K562 (cell line): ENCODE data around the gene WDR18. TPM values are rescaled to one million over a fixed set of nuclear protein-coding genes. Genes with fewer than 3 reads are reported as not detected.

Source experiments
- BACH1 ChIP-seq: fragments of 200-800 bp; sonication (Bioruptor generic); IDR thresholded peaks from 2 replicates; pipeline ENCODE4 v1.6.1; 2016; ENCODE audit warnings: missing genetic modification characterization, missing compliant biosample characterization
- CHD2 ChIP-seq: IDR thresholded peaks from 2 replicates; pipeline ENCODE4 v1.6.1; 2011; ENCODE audit warnings: low read depth, low read length
- EZH2 ChIP-seq: IDR thresholded peaks from 2 replicates; pipeline ENCODE4 v1.6.1; 2012; ENCODE audit warnings: low read depth, mild to moderate bottlenecking, inconsistent platforms, low read length, borderline replicate concordance
- FIP1L1 ChIP-seq: fragments of 200-400 bp; formaldehyde crosslinking; IDR thresholded peaks from 2 replicates; pipeline ENCODE4 v1.6.1; 2018; ENCODE audit warnings: mild to moderate bottlenecking, low read depth, low read length; ENCODE audit not compliant: poor library complexity, severe bottlenecking
- FOS ChIP-seq: IDR thresholded peaks from 3 replicates; pipeline ENCODE4 v1.6.1; 2011; ENCODE audit not compliant: insufficient read length; ENCODE audit errors: extremely low read depth
- FOXM1 ChIP-seq, 2 experiments: fragments of 450-650 bp in 1 of 2; sonication (generic) in 1 of 2; formaldehyde crosslinking in 1 of 2; IDR thresholded peaks; 2 replicates each; pipeline versions ENCODE4 v1.6.1 to v1.9.0; 2017 to 2022; ENCODE audit warnings: low read depth in 2 of 2, mild to moderate bottlenecking in 2 of 2, missing genetic modification reagents in 1 of 2, moderate library complexity in 1 of 2
- HIVEP1 ChIP-seq: fragments of 250-450 bp; sonication (Bioruptor Pico); IDR thresholded peaks from 2 replicates; pipeline ENCODE4 v1.4.0; 2020; ENCODE audit warnings: mild to moderate bottlenecking
- NFE2 ChIP-seq: IDR thresholded peaks from 2 replicates; pipeline ENCODE4 v1.6.1; 2014; ENCODE audit warnings: antibody characterized with exemption, low read depth
- PTRF ChIP-seq: fragments of 450-650 bp; IDR thresholded peaks from 2 replicates; pipeline ENCODE4 v1.6.1; 2016; ENCODE audit warnings: mild to moderate bottlenecking, missing genetic modification characterization, missing compliant biosample characterization
- SOX6 ChIP-seq: fragments of 450-650 bp; IDR thresholded peaks from 2 replicates; pipeline ENCODE4 v1.6.1; 2014; ENCODE audit warnings: mild to moderate bottlenecking
- ZBTB17 ChIP-seq: fragments of 450-650 bp; formaldehyde crosslinking; IDR thresholded peaks from 2 replicates; pipeline ENCODE4 v1.4.0; 2020; ENCODE audit warnings: mild to moderate bottlenecking
- ZNF165 ChIP-seq: fragments of 250-450 bp; sonication (Bioruptor Pico); IDR thresholded peaks from 2 replicates; pipeline ENCODE4 v1.4.0; 2020; ENCODE audit warnings: borderline replicate concordance
- polyA plus RNA-seq, 8 experiments: library from polyadenylated mRNA; depleted of rRNA in 4 of 8; stranded (reverse) in 5 of 8; unstranded in 3 of 8; fragments of >200 nt; fragmentation: Nextera tagmentation in 2 of 8; fragmentation: Illumina TruSeq in 1 of 8; extraction: Ambion mirVana in 2 of 8; extraction: Trizol in 1 of 8; gene quantifications; 2 replicates each; pipeline versions ENCODE4 v1.2.1 to v1.2.3, GENCODE V29; 2011 to 2014; ENCODE audit warnings: inconsistent platforms in 1 of 8, missing spikeins in 1 of 8
- total RNA-seq, 7 experiments: library from RNA; depleted of rRNA in 6 of 7; stranded (reverse); fragments of >200 nt in 6 of 7; fragmentation: Illumina TruSeq in 2 of 7; extraction: Trizol in 2 of 7; gene quantifications; 2 replicates each; pipeline versions ENCODE4 v1.2.1 to v1.2.3, GENCODE V29; 2011 to 2021; ENCODE audit warnings: low replicate concordance in 1 of 7
- TF ChIP-seq, protein P1 (sequence below): sonication (generic); formaldehyde crosslinking; IDR thresholded peaks from 2 replicates; pipeline ENCODE4 v1.8.1; 2023; ENCODE audit warnings: missing genetic modification reagents, mild to moderate bottlenecking, borderline replicate concordance
- TF ChIP-seq, protein P2 (sequence below): fragments of 450-650 bp; IDR thresholded peaks from 2 replicates; pipeline ENCODE4 v1.6.1; 2018; ENCODE audit not compliant: partially characterized antibody
- TF ChIP-seq, protein P3 (sequence below): sonication (generic); formaldehyde crosslinking; IDR thresholded peaks from 2 replicates; pipeline ENCODE4 v1.8.0; 2022; ENCODE audit warnings: missing genetic modification reagents, mild to moderate bottlenecking, borderline replicate concordance

The WDR18 gene
- total and polyA plus RNA-seq, 9 of the 15 experiments (the other 6 are each of a cell fraction or from before 2014, with no cell fraction given) = 0.65 to 181 (median 30.1) TPM

DNA sequence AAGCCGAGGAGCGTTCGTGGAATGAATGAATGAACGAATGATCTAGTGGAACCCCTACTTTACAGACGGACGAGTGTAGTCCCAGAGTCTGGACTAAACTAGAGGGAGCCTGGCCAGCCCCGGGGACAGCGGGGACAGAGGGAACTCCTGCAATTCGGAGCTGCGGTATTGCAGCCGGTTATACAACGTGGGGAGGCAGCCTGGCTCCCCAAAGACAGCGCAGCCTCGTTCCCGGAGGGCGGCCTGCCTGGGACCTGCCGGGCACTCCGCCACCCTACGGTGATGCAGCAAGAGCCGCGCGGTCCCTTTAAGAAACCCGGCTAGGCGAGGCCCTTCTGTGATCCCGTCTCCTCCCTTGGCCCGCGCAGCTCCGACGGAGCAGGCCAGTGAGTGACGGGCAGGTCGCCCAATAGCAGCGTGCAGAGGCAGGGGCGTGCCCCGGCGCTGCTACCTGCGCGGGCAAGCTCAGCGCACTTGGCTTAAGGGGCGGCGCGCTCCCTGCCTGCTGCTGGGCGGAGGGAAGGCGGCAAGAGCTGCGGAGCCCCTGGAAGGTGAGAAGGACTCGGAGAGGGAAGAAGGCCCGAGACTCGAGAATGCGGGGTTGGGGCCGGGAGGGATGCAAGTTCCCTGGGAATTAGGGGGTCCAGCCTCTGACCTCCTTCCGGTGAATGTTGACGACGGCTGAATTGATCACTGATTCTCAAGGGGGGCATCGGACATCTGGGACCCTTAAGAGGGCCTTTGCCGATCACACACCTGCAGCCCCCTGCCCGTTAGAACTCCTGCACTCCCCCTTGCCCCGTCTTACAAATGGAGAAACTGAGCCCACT lies 55.7 kb downstream of the WDR18 start, which contains the start of gene ABCA7 (continued):
- TF ChIP-seq, protein P1, sequence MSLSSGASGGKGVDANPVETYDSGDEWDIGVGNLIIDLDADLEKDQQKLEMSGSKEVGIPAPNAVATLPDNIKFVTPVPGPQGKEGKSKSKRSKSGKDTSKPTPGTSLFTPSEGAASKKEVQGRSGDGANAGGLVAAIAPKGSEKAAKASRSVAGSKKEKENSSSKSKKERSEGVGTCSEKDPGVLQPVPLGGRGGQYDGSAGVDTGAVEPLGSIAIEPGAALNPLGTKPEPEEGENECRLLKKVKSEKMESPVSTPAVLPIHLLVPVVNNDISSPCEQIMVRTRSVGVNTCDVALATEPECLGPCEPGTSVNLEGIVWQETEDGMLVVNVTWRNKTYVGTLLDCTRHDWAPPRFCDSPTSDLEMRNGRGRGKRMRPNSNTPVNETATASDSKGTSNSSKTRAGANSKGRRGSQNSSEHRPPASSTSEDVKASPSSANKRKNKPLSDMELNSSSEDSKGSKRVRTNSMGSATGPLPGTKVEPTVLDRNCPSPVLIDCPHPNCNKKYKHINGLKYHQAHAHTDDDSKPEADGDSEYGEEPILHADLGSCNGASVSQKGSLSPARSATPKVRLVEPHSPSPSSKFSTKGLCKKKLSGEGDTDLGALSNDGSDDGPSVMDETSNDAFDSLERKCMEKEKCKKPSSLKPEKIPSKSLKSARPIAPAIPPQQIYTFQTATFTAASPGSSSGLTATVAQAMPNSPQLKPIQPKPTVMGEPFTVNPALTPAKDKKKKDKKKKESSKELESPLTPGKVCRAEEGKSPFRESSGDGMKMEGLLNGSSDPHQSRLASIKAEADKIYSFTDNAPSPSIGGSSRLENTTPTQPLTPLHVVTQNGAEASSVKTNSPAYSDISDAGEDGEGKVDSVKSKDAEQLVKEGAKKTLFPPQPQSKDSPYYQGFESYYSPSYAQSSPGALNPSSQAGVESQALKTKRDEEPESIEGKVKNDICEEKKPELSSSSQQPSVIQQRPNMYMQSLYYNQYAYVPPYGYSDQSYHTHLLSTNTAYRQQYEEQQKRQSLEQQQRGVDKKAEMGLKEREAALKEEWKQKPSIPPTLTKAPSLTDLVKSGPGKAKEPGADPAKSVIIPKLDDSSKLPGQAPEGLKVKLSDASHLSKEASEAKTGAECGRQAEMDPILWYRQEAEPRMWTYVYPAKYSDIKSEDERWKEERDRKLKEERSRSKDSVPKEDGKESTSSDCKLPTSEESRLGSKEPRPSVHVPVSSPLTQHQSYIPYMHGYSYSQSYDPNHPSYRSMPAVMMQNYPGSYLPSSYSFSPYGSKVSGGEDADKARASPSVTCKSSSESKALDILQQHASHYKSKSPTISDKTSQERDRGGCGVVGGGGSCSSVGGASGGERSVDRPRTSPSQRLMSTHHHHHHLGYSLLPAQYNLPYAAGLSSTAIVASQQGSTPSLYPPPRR (CRISPR knock-in tag) = 0 out of 2 replicates have a peak, but pooled peaks have one; percentile 9
- peak; percentile 98 for TF ChIP-seq FIP1L1
- TF ChIP-seq HIVEP1 (CRISPR knock-in tag) = no peak
- TF ChIP-seq FOXM1 (IDR thresholded peaks at IDR 0.05; ENCODE audit: low read depth) = peak; percentile 48; the same call in 1 of the 2 replicates
- TF ChIP-seq FOXM1 (CRISPR knock-in tag; IDR thresholded peaks at IDR 0.05; ENCODE audit: low read depth) = no peak
- TF ChIP-seq SOX6 = no peak
- TF ChIP-seq EZH2 = no peak
- no peak for TF ChIP-seq PTRF (tag)
- TF ChIP-seq, protein P2, sequence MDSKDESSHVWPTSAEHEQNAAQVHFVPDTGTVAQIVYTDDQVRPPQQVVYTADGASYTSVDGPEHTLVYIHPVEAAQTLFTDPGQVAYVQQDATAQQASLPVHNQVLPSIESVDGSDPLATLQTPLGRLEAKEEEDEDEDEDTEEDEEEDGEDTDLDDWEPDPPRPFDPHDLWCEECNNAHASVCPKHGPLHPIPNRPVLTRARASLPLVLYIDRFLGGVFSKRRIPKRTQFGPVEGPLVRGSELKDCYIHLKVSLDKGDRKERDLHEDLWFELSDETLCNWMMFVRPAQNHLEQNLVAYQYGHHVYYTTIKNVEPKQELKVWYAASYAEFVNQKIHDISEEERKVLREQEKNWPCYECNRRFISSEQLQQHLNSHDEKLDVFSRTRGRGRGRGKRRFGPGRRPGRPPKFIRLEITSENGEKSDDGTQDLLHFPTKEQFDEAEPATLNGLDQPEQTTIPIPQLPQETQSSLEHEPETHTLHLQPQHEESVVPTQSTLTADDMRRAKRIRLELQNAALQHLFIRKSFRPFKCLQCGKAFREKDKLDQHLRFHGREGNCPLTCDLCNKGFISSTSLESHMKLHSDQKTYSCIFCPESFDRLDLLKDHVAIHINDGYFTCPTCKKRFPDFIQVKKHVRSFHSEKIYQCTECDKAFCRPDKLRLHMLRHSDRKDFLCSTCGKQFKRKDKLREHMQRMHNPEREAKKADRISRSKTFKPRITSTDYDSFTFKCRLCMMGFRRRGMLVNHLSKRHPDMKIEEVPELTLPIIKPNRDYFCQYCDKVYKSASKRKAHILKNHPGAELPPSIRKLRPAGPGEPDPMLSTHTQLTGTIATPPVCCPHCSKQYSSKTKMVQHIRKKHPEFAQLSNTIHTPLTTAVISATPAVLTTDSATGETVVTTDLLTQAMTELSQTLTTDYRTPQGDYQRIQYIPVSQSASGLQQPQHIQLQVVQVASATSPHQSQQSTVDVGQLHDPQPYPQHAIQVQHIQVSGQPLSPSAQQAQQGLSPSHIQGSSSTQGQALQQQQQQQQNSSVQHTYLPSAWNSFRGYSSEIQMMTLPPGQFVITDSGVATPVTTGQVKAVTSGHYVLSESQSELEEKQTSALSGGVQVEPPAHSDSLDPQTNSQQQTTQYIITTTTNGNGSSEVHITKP = peak; percentile 95
- peak; percentile 85 for TF ChIP-seq CHD2
- TF ChIP-seq, protein P3, sequence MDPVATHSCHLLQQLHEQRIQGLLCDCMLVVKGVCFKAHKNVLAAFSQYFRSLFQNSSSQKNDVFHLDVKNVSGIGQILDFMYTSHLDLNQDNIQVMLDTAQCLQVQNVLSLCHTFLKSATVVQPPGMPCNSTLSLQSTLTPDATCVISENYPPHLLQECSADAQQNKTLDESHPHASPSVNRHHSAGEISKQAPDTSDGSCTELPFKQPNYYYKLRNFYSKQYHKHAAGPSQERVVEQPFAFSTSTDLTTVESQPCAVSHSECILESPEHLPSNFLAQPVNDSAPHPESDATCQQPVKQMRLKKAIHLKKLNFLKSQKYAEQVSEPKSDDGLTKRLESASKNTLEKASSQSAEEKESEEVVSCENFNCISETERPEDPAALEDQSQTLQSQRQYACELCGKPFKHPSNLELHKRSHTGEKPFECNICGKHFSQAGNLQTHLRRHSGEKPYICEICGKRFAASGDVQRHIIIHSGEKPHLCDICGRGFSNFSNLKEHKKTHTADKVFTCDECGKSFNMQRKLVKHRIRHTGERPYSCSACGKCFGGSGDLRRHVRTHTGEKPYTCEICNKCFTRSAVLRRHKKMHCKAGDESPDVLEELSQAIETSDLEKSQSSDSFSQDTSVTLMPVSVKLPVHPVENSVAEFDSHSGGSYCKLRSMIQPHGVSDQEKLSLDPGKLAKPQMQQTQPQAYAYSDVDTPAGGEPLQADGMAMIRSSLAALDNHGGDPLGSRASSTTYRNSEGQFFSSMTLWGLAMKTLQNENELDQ = no peak
- TF ChIP-seq ZNF165 = no peak
- no peak for TF ChIP-seq BACH1
- TF ChIP-seq FOS = peak; percentile 92
- TF ChIP-seq NFE2 = peak; percentile 72
- peak; percentile 31; the same call in 1 of the 2 replicates for TF ChIP-seq ZBTB17 (CRISPR knock-in tag)
